HG03097 (cell line): Measurements from ENCODE around the gene BBIP1.
"Not testable (repeated sequence)": the region's sequence is repeated elsewhere in the genome, so short reads cannot be mapped to it uniquely, and the experiment has no call there.

Source experiments
- ATAC-seq: cut with Tn5 transposase; IDR thresholded peaks from one replicate; pipeline ENCODE4 v1.9.1; 2021; ENCODE audit not compliant: unreplicated experiment, low FRiP score

Gene BBIP1

GRCh38 chr10:110885932-110886674 is 32.9 kb downstream of the BBIP1 start:
- no peak for ATAC-seq

GRCh38 chr10:110883924-110884323 is 35.1 kb downstream of the BBIP1 start:
- ATAC-seq, result no peak

- ATAC-seq, result no peak
Measured at GRCh38 chr10:110881905-110882304, 37.1 kb downstream of the BBIP1 start.

GRCh38 chr10:110881247-110881646 is 37.7 kb downstream of the BBIP1 start:
- no peak for ATAC-seq

GRCh38 chr10:110880012-110880411 is 39.0 kb downstream of the BBIP1 start:
- no peak for ATAC-seq

GRCh38 chr10:110876788-110877187 is 42.2 kb downstream of the BBIP1 start:
- ATAC-seq, result no peak

GRCh38 chr10:110876000-110876399 is 43.0 kb downstream of the BBIP1 start:
- no peak for ATAC-seq

- no peak for ATAC-seq
Measured at GRCh38 chr10:110873951-110874350, 45.0 kb downstream of the BBIP1 start.

- no peak for ATAC-seq
Measured at GRCh38 chr10:110872984-110873923, 45.7 kb downstream of the BBIP1 start.

GRCh38 chr10:110872145-110872983 is 46.6 kb downstream of the BBIP1 start:
- peak; percentile 31 for ATAC-seq

- ATAC-seq, result peak; percentile 61
Measured at GRCh38 chr10:110871298-110872084, 47.5 kb downstream of the BBIP1 start, which contains the start of gene PDCD4. TSS of gene PDCD4 (plus strand) at chr10:110871928. CDS start at chr10:110876028, 4,100 bp downstream.

GRCh38 chr10:110870823-110871297 is 48.1 kb downstream of the BBIP1 start:
- no peak for ATAC-seq

- ATAC-seq, result no peak
Measured at GRCh38 chr10:110868981-110869380, 50.0 kb downstream of the BBIP1 start.

GRCh38 chr10:110867807-110868465 is 51.0 kb downstream of the BBIP1 start:
- ATAC-seq, result no peak

GRCh38 chr10:110867011-110867806 is 51.8 kb downstream of the BBIP1 start:
- not testable (repeated sequence) for ATAC-seq

- ATAC-seq, result peak; percentile 26
Measured at GRCh38 chr10:110865809-110866482, 53.0 kb downstream of the BBIP1 start.

GRCh38 chr10:110865186-110865808 is 53.7 kb downstream of the BBIP1 start:
- ATAC-seq, result no peak
